Measurements from ENCODE around the gene ADAR. TPM values are rescaled to one million over a fixed set of nuclear protein-coding genes. Genes with fewer than 3 reads are reported as not detected.

ADAR gene
- total RNA-seq, 1 experiment from 2014 or later = 136 TPM

- TF ChIP-seq CTCF (conservative IDR thresholded peaks at IDR 0.05; ENCODE audit: low read depth, low read length) = no peak
- TF ChIP-seq EZH2phosphoT487 (IDR thresholded peaks at IDR 0.05; ENCODE audit: borderline replicate concordance, low read length) = no peak
- no peak for TF ChIP-seq EZH2 (IDR thresholded peaks at IDR 0.05; ENCODE audit: low read length, unreplicated experiment)
- Histone ChIP-seq H3K4me3 (ENCODE audit: low read length) (no peak overlapping the region), H3K9ac (ENCODE audit: low read length) (no peak overlapping the region), H3K79me2 (ENCODE audit: low read length) (no peaks in the 10 kb centered on the region), H3K27ac (ENCODE audit: low read length) (no peak overlapping the region), H3F3A (ENCODE audit: low read length, unreplicated experiment) (no peaks in the 10 kb centered on the region), H4K20me1 (ENCODE audit: low read length) (no peaks in the 10 kb centered on the region), H3K4me1 (ENCODE audit: insufficient read depth, low read length) (no peaks in the 10 kb centered on the region), H3K9me2 (replicated peaks; ENCODE audit: low read length) (no peaks in the 10 kb centered on the region), H3K27me3 (ENCODE audit: low read length) (no peaks in the 10 kb centered on the region), H3K36me3 (ENCODE audit: low read depth, low read length) (peaks cover 11% of the 10 kb centered on the region; the same call in 1 of the 2 replicates), H2AFZ (ENCODE audit: low read length) (no peak overlapping the region), H3K9me3 (ENCODE audit: low read length) (no peaks in the 10 kb centered on the region), H3K4me2 (ENCODE audit: low read length) (no peak overlapping the region)
- no TSS peak for BruUV-seq (replicated peaks)
- POLR2A ChIA-PET (ENCODE audit: unreplicated experiment) = no interaction called here
- CTCF ChIA-PET = no interaction called here
- intact Hi-C loops (cut with micrococcal nuclease) = no loop called here
- ATAC-seq = no peak
- no peak for DNase-seq
Measured at GRCh38 chr1:154575147-154575927, 32.6 kb downstream of the ADAR start.

- DNase-seq = peak; percentile 16
- CTCF ChIA-PET = no interaction called here
- no peaks in the 10 kb centered on the region for H3K9me3 ChIP-seq (ENCODE audit: low read length)
- intact Hi-C loops (cut with micrococcal nuclease) = no loop called here
- H3K79me2 ChIP-seq (ENCODE audit: low read length) = no peaks in the 10 kb centered on the region
- H3K4me2 ChIP-seq (ENCODE audit: low read length) = no peak overlapping the region
- no peaks in the 10 kb centered on the region for H3K9me2 ChIP-seq (replicated peaks; ENCODE audit: low read length)
- H2AFZ ChIP-seq (ENCODE audit: low read length) = no peak overlapping the region
- TF ChIP-seq EZH2phosphoT487 (IDR thresholded peaks at IDR 0.05; ENCODE audit: borderline replicate concordance, low read length) (no peak), CTCF (conservative IDR thresholded peaks at IDR 0.05; ENCODE audit: low read depth, low read length) (no peak), EZH2 (IDR thresholded peaks at IDR 0.05; ENCODE audit: low read length, unreplicated experiment) (no peak)
- peaks cover 9% of the 10 kb centered on the region; the same call in 1 of the 2 replicates for H3K36me3 ChIP-seq (ENCODE audit: low read depth, low read length)
- POLR2A ChIA-PET (ENCODE audit: unreplicated experiment) = no interaction called here
- ATAC-seq = peak; percentile 25; the same call in 1 of the 2 replicates
- no peaks in the 10 kb centered on the region for H3K27me3 ChIP-seq (ENCODE audit: low read length)
- no TSS peak for BruUV-seq (replicated peaks)
- H3K4me1 ChIP-seq (ENCODE audit: insufficient read depth, low read length) = no peaks in the 10 kb centered on the region
- no peaks in the 10 kb centered on the region for H4K20me1 ChIP-seq (ENCODE audit: low read length)
- no peak overlapping the region for H3K9ac ChIP-seq (ENCODE audit: low read length)
- no peaks in the 10 kb centered on the region for H3F3A ChIP-seq (ENCODE audit: low read length, unreplicated experiment)
- H3K4me3 ChIP-seq (ENCODE audit: low read length) = no peak overlapping the region
- no peak overlapping the region for H3K27ac ChIP-seq (ENCODE audit: low read length)
Measured at GRCh38 chr1:154574716-154575115, 33.3 kb downstream of the ADAR start.

- intact Hi-C loops (cut with micrococcal nuclease) = no loop called here
- Histone ChIP-seq H3K4me2 (ENCODE audit: low read length) (no peak overlapping the region), H3K9me2 (replicated peaks; ENCODE audit: low read length) (no peaks in the 10 kb centered on the region), H2AFZ (ENCODE audit: low read length) (no peak overlapping the region), H4K20me1 (ENCODE audit: low read length) (no peaks in the 10 kb centered on the region), H3K9me3 (ENCODE audit: low read length) (no peaks in the 10 kb centered on the region), H3K4me1 (ENCODE audit: insufficient read depth, low read length) (no peaks in the 10 kb centered on the region), H3K27me3 (ENCODE audit: low read length) (no peaks in the 10 kb centered on the region), H3K4me3 (ENCODE audit: low read length) (no peak overlapping the region), H3K79me2 (ENCODE audit: low read length) (no peaks in the 10 kb centered on the region), H3K9ac (ENCODE audit: low read length) (no peak overlapping the region), H3F3A (ENCODE audit: low read length, unreplicated experiment) (no peaks in the 10 kb centered on the region), H3K36me3 (ENCODE audit: low read depth, low read length) (no peaks in the 10 kb centered on the region), H3K27ac (ENCODE audit: low read length) (no peak overlapping the region)
- no TSS peak for BruUV-seq (replicated peaks)
- ATAC-seq = no peak
- ChIA-PET CTCF (no interaction called here), POLR2A (ENCODE audit: unreplicated experiment) (no interaction called here)
- no peak for DNase-seq
- TF ChIP-seq EZH2 (IDR thresholded peaks at IDR 0.05; ENCODE audit: low read length, unreplicated experiment) = no peak
Measured at GRCh38 chr1:154573168-154573510, 34.8 kb downstream of the ADAR start.

Measured in PC-3 (cell line).